Suppressor macrophage (primary cell): ENCODE results near the gene SGCD.

Experiments used
- DNase-seq, 4 experiments: peaks; one replicate each; pipeline ENCODE4 v3.0.0-alpha.2; 2020 to 2022
- total RNA-seq, 17 experiments: gene quantifications; one replicate each; lab custom pipeline; 2026; ENCODE audit warnings: mixed read lengths in 6 of 17, inconsistent platforms in 3 of 17; lab: John Stamatoyannopoulos, UW

The SGCD gene
- total RNA-seq = 0 to 5.1 (median 0) reads per million in 17 experiments

DNA sequence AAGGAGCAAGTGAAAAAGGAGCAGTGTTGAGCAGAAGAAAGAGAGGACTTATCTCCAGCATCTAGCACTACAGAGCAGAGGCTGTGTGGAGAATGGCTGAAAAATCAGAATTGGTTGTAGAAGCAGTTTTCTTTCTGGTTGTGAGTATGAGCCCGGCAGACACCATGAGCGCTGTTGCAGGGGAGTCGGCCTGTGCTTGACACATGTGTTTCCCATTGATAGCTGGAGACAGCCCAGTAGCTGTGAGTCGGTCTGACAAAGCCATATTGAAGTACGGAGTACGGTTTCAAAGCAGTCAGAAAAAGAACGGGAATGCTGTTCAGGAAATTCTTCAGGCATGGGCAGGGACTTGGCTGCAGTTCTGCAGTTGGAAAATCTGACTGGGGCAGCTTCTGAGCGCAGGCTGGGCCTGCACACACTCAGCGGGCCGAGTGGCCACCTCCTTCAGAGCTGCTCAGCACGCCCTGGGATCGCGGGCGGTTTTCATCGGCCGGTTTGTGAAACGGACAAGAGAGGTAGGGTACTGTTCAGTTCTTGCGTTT is at the start of gene SGCD:
Gene SGCD (plus strand): TSS at position 447 of the 542 bp plus-strand sequence.
- DNase-seq = no peak

DNA sequence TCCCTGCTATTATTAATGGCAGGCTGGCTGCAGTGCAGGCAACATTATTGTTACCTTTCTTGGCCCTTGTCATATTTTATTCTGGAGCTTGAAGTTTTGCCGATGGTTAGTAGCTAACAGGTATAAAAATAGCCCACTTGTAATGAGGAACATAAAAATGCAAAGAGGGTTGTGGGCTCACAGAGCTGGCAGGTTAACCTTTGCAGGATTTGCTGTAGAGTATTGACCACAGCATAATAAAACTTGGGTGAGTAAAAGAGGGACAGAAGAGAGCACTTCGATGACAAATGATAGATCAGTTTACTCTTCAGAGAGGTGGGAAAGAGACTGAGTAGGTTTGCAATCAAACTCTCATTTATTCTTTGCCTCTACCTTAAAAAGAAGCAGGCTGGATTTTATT is 49.7 kb upstream of the SGCD start:
- no peak for DNase-seq

DNA sequence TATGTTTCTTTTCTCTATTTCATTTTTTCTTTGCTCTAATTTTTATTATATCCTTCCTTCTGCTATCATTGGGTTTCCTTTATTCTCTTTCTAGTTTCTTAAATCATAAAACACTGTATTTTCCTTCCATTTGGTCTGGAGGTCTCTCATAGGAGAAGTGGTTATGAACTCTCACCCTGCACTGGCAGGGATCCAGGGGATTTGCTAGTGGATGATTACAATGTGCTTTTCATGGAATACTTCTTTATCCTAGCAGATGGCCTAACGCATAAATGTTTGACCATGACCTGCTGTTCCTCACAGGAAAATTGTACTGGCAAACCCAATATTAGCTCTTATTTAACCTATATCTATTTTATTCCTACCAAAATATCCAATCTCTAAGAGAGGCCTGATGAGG is 31.5 kb upstream of the SGCD start:
- no peak for DNase-seq

DNA sequence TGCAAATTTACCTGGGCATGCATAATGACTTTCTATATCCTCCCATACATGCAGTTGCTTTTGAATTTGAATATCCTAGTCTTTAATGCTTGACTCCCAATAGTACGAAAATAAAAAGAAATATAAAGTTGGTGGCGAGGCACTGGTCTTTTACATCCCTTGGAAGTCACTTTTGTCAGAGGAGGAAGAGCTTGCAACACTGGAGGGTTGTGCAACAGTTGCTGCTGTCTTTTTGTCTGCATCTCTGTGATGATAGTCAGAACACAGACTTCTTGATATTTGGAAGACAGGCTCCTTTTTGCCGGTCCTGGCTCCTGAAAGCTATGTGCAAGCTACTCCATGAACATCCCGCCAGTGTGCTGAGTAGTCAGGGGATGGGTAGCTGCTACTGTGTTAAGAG is 16.8 kb upstream of the SGCD start:
- DNase-seq = no peak

DNA sequence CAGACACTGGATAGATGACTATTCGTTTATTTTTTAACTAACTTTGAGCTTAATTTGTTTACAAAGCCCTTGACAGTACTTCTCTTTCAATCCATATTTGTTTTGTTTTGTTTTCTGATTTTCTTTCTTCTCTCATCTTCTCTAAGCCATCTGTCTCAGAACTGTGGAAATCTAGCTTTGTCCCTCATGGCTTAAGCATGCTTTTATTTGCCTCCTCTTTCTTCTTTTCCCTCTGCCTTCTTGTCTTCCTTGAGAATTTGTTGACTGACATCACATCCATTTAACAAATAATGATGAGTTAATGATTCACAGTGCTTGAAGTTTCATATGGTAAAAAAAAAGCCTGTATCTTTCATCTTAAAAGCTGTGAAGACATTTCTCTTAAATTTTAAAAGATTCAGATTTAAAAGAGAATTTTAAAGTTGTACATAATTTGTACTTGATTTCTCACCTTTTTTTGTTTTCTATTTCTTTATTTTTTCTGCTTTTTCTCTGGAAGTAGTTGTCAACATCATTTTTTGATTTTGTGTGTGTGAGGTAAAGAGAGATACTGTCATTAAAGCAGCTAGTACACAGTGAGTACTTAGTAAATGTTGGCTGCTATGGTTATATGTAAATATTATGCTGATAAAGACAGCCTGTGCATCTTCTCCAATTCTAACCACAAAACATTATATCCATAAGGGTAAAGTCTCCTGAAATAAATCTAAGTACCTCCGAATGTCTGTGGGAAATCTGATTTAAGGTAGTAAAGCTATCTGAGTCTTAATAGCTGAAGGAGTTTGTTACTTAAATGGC is 13.9 kb upstream of the SGCD start:
- DNase-seq = no peak

DNA sequence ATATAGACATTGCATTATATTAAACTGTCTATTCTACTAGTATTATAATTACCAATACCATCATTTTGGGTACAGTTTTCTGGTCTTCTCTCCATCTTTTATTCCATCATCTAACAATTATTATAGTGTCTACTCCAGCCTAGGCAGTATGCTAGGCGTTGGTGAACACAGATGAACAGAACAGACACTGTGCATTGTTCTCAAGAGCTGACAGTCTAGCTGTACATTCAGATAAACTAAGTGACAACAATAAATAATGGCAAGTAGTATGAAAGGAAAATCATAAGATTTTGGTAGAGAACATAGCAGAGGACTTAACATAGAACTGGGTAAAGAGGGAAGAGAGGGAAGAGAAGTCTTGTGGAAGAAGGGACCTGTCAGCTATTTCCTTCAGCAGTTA is 12.5 kb upstream of the SGCD start:
- DNase-seq = no peak

DNA sequence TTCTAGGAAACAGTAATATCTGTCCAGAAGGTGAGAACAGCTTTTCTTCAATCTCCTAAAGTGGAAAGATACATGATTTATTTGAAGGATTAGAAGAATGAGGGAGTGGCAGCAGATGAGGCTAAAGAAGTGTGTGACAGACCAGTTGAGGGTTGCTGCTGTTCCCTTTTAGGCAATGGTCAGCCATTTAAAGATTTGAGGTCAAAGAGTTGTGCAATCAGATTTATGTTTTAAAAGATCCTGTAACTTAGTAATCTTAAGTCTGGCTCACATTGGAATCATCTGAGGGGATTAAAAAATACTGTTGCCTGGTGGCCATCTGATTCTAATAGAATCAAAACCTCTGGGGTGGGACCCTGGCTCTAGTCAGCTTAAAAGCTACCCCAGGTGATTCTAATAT is 4.3 kb upstream of the SGCD start:
- DNase-seq = no peak

DNA sequence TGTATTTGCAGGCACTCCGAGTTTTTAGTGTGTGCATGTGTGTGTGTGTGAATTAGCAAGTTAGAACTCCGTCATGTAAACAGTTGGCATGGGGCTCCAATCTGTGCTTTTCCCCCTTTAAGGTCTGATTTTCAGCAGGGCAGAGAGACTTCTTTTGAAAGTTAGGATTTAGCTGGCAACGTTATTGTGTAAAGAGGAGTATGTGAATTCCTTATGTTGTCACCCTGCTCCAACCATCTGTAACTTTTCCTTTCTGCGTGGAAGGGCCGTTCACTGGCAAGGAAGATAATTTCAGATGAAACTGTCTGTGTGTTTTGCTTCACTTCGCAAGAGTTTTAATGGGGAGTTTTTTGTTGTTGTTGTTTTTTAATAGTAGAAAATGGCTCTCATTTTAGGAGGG is 332 bp downstream of the SGCD start:
- no peak for DNase-seq

DNA sequence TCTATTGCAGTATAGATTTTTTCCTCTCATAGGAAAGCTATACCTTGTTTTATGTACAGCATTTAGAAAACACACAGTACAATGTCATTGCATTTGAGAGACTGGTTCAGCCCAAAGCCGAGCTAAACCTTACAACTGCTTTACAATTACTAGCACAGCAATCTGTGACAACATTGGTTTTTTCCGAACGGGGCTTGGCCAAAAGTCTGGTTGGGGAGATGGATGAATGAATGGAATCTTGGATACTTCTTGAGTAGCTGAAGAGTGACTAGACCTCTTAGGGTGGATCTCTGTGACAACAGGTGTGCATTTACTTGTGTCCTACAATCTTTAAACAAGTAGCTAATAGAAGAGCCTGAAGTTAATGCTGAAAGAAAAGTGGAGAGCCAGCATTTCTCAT is 1.2 kb downstream of the SGCD start:
- DNase-seq = no peak

DNA sequence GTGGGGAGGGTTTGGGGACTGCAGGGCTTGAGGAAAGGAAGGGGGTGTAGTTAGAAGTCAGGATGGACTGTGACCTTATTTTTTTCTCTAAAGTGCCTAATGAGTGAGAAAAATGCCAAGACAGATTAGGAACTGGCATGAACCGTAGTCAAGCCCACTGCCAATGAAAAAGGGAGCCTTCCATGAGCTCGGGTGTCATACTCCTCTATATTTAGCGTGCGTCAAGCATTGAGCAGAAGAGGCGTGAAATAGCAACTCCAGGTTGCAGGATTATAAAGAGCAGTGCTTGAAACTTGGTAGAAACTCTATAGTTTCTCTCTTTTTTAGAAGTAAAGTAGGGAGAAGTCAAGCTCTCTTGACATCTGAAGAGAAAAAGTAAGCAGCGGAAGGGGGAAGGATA is 1.8 kb downstream of the SGCD start:
- no peak for DNase-seq

DNA sequence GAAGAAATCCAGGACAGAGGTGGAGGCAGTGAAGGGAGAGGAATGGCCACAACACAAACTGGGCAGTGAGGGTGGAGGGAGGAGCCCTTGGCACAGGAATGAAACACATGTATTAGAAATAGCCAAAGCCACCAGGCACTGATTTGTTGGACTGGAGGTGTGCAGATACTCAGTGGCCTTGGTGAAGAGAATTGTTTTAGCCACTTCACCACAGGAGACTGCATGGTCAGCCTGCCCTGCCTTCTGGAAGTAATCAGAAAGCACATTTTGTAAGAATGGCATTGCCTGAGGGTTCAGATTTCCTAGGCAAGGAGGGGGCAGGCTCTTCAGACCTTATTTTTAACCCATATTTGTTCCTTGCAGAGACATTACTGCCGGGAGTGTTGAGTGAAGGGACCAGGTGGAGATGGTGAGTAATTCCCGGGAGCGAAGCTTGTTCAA is 2.2 kb downstream of the SGCD start:
- DNase-seq = no peak

DNA sequence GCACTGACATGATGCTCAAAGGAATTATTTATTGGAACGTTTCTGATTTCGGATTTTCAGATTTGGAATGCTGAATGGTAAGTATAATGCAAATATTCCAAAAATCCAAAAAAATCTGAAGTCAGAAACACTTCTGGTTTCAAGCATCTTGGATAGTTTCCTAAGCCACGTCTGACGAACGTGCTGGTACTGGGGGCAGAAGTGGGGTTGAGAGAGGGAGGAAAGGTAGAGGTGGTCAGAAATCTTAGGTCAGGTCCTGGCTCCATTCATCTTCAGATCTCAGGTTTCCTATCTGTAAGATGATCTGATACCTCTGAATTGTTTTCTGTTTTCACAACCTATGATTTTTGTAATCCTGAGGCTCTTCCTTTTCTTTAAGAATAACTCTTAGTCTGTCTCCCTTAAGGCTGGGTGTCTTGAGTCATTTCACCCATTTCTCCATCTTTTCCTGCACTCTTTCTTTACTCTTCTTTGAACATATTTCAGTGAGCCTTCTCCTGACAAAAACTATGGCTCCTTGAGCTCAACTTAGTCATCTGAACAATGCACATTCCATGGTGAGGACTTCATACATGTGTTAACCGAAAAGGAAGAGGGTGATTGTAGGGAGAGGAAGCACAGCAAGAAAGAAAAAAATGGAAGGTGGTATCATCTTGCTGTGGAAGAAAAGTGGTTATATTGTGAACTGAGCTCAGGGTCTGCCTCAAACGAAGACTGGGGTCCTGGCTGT is 3.3 kb downstream of the SGCD start:
- no peak for DNase-seq

DNA sequence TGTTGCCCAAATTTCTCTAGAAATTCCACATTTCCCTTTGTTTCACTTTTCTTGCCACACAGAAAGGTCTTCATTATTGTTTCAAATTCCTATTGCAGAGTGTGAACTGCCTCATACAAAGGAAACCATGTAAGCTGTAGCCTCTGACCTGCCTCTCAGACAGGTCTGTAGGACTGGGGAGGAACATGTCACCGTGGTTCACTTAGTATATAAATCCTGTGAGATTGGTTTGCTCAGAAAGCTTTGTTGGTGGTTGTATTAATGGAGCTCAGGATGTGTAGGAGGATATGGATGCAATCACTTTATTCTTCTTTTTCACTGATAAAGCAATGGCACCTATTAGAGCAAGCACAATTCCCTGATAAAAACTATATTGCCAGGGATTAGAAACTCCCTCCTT is 4.2 kb downstream of the SGCD start:
- DNase-seq = no peak

DNA sequence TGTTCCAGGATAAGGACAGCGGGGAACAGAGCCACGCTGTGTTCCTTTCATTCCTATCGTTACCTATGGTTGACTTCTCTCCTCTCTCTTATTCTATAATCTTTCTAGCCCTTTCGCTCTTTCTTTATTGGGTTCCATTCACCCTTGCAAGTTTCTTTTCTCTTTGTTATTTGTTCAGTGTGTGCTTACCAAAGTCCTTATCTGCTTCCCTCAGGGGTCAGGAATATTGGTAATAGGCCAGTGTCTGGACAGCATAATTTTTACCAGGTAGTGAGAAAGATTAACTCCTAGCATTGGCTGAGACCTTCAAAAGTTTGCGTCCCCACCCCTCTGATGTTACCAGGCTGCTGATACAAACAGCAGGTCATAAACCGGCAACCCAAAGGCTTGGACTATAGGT is 4.9 kb downstream of the SGCD start:
- no peak for DNase-seq

DNA sequence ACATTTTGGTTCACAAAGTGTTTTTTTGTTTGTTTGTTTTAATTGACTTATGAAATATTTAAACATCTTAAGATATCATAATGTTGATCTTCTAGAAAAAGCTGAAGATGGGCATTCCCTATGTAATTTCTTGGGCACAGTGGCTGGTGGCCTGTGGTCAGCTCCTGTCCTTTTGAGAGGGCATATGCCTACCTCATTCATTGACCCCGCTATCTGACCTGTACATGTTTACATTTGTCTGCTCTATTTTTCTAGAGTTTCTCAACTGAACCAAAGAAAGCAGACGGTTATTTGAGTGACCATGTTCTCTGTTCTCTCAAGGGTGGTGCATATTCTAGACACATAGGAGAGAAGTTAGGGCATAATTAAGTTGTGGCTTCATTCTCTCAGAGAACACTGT is 5.3 kb downstream of the SGCD start:
- no peak for DNase-seq

DNA sequence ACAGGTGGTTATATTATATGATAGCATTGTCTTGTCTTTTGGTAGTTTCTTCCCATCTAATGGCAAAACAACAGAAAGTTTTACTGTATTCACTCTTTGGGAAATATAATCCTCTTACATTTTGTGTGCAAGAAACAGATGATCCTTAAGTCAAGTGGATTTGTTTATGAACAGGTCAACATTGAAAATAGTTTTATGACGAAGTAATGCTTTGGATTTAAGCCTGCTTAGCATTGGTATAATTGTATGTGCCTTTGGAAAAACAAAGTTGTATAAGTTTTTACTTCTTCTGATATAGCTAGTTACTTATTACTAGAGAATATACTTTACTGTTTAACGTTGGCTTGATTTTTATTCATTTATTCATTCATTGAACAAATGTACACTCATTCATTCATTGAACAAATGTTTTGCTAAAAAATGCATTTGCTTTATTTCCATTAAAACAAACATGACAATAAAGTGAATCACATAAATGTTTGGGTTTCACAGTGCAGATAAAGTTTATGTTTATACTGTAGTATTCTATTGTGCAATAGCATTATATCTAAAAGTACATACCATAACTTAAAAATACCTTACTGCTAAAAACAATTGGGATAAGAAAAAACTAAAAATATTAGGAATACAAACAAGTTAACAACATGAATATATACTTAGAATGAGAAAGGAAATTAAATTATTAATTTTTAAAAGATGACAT is 12.3 kb downstream of the SGCD start:
- no peak for DNase-seq

DNA sequence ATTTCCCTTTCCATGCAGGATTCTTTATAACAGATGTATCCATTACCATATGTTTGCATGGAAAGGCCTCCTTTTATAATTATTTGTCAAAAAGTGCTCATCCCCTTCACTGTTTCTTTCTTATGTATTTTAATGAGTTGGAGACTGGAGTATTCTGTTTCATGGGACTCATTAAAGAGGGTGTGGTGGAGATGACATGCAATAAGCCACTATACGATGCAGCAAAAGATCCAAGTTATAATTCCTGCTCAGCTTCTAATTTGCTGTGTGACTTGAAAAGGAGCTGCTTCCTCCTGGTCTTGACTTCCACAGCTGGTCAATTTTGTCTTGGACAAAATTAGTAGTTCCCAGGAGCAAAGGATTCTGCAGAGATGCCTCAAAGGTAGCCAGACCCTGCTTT is 13.9 kb downstream of the SGCD start:
- DNase-seq = no peak

DNA sequence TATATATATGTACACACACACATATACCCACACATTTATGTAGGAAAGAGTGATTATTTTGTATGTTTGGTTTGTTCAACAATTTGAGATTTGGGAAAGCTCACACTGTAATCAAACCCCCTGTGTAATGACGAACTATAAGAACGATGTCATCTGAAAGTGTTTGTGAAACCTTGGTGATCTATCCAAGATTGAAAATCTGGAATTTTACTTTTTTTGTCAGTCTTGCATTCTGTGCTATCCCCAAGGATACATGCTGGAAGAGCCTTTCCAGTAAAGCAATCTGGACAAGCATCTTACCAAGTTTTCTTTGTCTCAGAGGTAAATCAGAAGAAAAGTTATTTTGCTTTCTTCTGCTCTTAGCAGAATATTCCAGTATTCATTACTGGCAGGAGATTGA is 23.3 kb downstream of the SGCD start:
- DNase-seq = no peak

DNA sequence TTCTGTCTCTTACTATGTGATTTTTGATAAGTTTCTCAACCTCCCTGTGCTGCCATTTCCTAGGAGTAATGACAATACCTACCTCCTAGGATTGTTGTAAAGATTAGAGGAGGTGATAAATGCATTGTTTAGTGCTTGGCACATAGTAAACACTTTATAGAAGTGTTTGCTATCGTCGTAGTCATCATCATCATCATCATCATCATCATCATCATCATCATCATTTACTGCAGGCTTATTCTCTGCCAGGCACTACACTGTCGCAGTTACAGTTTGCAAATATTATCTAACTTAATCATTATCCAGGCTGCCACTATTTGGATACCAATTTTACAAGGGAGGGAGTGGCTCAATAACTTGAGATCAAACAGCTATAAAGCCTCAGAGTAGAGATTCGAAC is 24.5 kb downstream of the SGCD start:
- no peak for DNase-seq

DNA sequence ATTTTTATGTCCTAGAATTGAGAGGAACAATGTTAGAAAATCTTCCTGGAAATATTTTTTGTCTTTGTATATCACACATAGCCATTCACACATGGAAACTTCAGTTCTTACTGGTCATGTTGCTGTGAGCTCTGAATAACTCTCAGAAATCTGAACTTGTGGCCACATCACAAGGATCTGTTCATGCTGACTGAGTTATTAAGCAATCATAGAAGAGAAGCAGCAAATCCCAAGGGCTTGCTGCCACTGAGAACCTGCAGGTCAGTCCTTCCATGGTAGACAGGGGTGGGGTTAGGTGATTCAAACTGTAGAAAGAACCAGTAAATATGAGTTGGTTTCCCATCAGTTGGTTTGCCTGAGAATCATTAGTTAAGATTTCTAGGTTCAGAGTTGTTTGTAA is 27.6 kb downstream of the SGCD start:
- DNase-seq = no peak

DNA sequence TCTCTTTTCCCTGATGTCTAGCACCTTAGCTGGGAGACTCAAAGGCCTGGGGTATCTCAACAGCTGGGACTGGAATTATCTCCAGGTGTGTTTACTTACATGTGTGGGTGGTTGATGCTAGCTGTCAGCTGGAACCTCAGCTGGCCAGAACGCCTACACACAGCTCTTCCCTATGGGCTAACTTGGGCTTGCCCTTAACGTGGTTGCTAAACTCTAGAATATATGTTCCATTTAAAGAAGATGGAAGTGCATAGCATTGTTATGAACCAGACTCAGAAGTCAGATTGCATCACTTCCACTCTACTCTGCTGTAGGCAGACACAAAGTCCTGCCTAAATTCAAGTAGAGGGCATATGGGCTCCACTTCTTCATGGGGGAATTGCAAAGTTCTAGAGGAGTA is 29.3 kb downstream of the SGCD start:
- DNase-seq = no peak

DNA sequence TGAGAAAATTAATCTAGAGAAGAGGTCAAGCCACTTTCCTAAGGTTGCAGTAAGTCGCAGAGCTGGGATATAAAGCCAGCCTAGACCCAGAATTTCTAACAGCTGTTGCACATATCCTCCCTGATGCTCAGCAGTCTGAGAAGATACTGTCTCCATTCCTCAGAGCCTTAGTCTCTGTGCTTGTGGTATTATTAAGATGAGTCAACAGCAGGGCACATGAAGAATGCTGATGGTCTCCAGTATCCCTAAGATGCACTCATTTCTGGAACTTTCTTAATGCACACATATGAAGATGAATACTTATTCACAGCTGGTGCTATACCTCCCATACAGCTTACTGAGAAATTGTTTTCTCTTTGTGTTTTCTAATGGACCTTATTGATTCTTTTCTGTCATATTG is 32.5 kb downstream of the SGCD start:
- DNase-seq = no peak

DNA sequence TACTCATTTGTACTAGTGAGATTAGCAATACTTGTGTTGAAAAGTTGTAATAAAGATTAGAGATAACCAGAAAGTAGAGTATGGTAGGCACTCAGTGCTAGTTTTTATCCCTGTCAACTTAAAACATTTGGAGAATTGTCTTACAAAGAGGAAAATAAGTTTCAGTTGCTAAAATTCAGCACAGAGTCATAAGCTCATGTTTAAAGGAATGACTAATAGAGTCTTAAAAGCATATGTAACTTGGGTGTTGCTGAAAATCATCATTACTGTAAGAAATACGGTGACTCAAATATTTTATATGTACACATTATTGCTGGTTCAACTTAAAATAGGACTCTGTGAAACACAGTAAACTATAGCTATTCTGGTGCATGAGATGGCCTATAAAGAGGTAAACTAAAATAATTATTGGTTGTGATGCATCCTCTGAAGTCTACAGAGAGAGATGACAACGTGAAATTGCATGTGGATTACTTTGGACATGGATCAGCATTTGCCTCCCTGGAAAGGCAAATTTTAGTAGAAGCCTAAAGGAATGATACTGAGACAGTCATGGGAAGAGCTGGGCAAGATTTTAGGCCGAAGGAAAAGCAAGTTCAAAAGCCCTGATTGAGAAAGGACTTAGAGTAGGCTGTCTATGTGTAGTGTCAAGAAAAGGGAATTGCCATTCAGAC is 34.6 kb downstream of the SGCD start:
- DNase-seq = no peak
